Measurements from ENCODE around the gene XIST.
"Not testable (repeated sequence)": the region's sequence is repeated elsewhere in the genome, so short reads cannot be mapped to it uniquely, and the experiment has no call there.

The XIST gene

GRCh38 chrX:73852467-73852866 lies at the start of gene XIST:
TSS of gene XIST (minus strand) at chrX:73852714.
- no peak for DNase-seq (ENCODE audit: low spot score)

- not testable (repeated sequence) for DNase-seq (ENCODE audit: low spot score)
Measured at GRCh38 chrX:73898315-73898714, 45.8 kb upstream of the XIST start.

GRCh38 chrX:73892515-73893090 lies 40.1 kb upstream of the XIST start:
- DNase-seq (ENCODE audit: low spot score), result not testable (repeated sequence)

- not testable (repeated sequence) for DNase-seq (ENCODE audit: low spot score)
Measured at GRCh38 chrX:73882260-73882659, 29.7 kb upstream of the XIST start.

GRCh38 chrX:73877687-73878086 lies 25.2 kb upstream of the XIST start:
- no peak for DNase-seq (ENCODE audit: low spot score)

- no peak for DNase-seq (ENCODE audit: low spot score)
Measured at GRCh38 chrX:73876911-73877310, 24.4 kb upstream of the XIST start.

GRCh38 chrX:73868916-73869315 lies 16.4 kb upstream of the XIST start:
- DNase-seq (ENCODE audit: low spot score), result no peak

GRCh38 chrX:73867144-73867543 lies 14.6 kb upstream of the XIST start:
- DNase-seq (ENCODE audit: low spot score), result no peak

GRCh38 chrX:73863852-73864251 lies 11.3 kb upstream of the XIST start:
- DNase-seq (ENCODE audit: low spot score), result no peak

GRCh38 chrX:73863268-73863667 lies 10.8 kb upstream of the XIST start:
- no peak for DNase-seq (ENCODE audit: low spot score)

- no peak for DNase-seq (ENCODE audit: low spot score)
Measured at GRCh38 chrX:73859622-73860021, 7.1 kb upstream of the XIST start.

GRCh38 chrX:73855546-73855945 lies 3.0 kb upstream of the XIST start:
- DNase-seq (ENCODE audit: low spot score), result peak; percentile 35

GRCh38 chrX:73852022-73852421 lies 492 bp downstream of the XIST start:
- DNase-seq (ENCODE audit: low spot score), result no peak

GRCh38 chrX:73851014-73852009 lies 1.2 kb downstream of the XIST start:
- no peak for DNase-seq (ENCODE audit: low spot score)

- no peak for DNase-seq (ENCODE audit: low spot score)
Measured at GRCh38 chrX:73850124-73851013, 2.1 kb downstream of the XIST start.

- no peak for DNase-seq (ENCODE audit: low spot score)
Measured at GRCh38 chrX:73849073-73849472, 3.4 kb downstream of the XIST start.

- no peak for DNase-seq (ENCODE audit: low spot score)
Measured at GRCh38 chrX:73847991-73848390, 4.5 kb downstream of the XIST start.

- no peak for DNase-seq (ENCODE audit: low spot score)
Measured at GRCh38 chrX:73847100-73847499, 5.4 kb downstream of the XIST start.

- DNase-seq (ENCODE audit: low spot score), result no peak
Measured at GRCh38 chrX:73842541-73843234, 9.8 kb downstream of the XIST start.

GRCh38 chrX:73841337-73841736 lies 11.2 kb downstream of the XIST start:
- no peak for DNase-seq (ENCODE audit: low spot score)

- DNase-seq (ENCODE audit: low spot score), result no peak
Measured at GRCh38 chrX:73840120-73840924, 12.2 kb downstream of the XIST start.
